Naive B cell (primary cell): ENCODE data around the gene PIAS4. TPM values are rescaled to one million over a fixed set of nuclear protein-coding genes. Genes with fewer than 3 reads are reported as not detected.

ENCODE experiments used
- ATAC-seq, 2 donors: fragments of 150-1000 bp; cut with Tn5 transposase; 2 replicates each; pipeline ENCODE4 v1.10.0; 2021; ENCODE audit warnings: low read depth in 2 of 2, mild to moderate bottlenecking in 2 of 2, moderate library complexity in 2 of 2
- DNase-seq: peaks from one replicate; pipeline ENCODE4 v3.0.0; 2022
- H3K27ac Mint-ChIP-seq, 6 donors: one replicate each; pipeline ENCODE4 v1.8.0; 2020 to 2022; ENCODE audit warnings: mild to moderate bottlenecking in 6 of 6, mixed read lengths in 6 of 6, moderate library complexity in 5 of 6, inconsistent platforms in 2 of 6
- H3K27me3 Mint-ChIP-seq, 3 donors: one replicate each; pipeline ENCODE4 v1.8.0; 2021 to 2022; ENCODE audit warnings: mixed read lengths in 3 of 3, mild to moderate bottlenecking in 1 of 3
- H3K36me3 Mint-ChIP-seq, 2 donors: one replicate each; pipeline ENCODE4 v1.8.0; 2020 to 2022; ENCODE audit warnings: mixed read lengths in 2 of 2, inconsistent platforms in 1 of 2, mild to moderate bottlenecking in 1 of 2
- H3K4me1 Mint-ChIP-seq, 3 donors: one replicate each; pipeline ENCODE4 v1.8.0; 2020 to 2022; ENCODE audit warnings: mixed read lengths in 3 of 3, inconsistent platforms in 1 of 3, mild to moderate bottlenecking in 1 of 3, moderate library complexity in 1 of 3
- H3K4me3 Mint-ChIP-seq, 8 donors: one replicate each; pipeline ENCODE4 v1.8.0; 2020 to 2022; ENCODE audit warnings: mild to moderate bottlenecking in 8 of 8, mixed read lengths in 8 of 8, moderate library complexity in 8 of 8, inconsistent platforms in 2 of 8
- H3K9me3 Mint-ChIP-seq, 7 donors: one replicate each; pipeline ENCODE4 v1.8.0; 2020 to 2022; ENCODE audit warnings: mixed read lengths in 7 of 7, mild to moderate bottlenecking in 5 of 7, inconsistent platforms in 2 of 7, moderate library complexity in 1 of 7
- polyA plus RNA-seq, 6 donors: library from polyadenylated mRNA; unstranded; fragments of 300-500 nt; fragmentation: Illumina TruSeq; gene quantifications; one replicate each; pipeline ENCODE4 v1.2.3, GENCODE V29; 2021; ENCODE audit warnings: low read depth in 6 of 6

Gene PIAS4
- polyA plus RNA-seq, 6 donors from 2014 or later: 5.1 to 12.1 (median 6.1) TPM

DNA sequence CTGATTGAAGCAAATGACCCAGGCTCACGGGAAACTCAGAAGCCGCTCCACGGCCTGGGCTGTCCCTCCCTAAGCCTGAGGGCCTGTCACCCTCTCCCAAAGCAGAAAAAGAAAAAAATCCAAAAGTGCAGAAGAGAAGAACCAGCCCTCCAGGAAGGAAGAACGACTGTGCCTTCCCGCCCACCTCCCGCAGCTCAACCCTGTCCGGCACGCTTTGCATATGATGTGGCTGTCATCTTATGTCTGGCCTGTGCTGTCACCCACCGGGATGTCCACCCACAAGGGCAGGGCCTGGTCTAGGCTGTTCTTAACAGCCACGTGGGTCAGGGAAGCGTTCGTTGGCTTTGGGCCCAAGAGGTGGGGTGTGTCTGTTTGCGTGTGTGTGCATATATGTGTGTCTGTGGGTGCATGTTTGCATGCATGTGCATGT, 45.5 kb downstream of the PIAS4 start:
- Mint-ChIP-seq H3K27ac (peak overlapping the region in 4 of 6 donors; percentile 63 to 83 (median 78)), H3K36me3 (peaks cover 10 to 21% of the 10 kb centered on the region in 2 donors), H3K27me3 (no peaks in the 10 kb centered on the region), H3K4me3 (peak overlapping the region in 3 of 8 donors; percentile 29 to 75 (median 40)), H3K9me3 (peaks cover 0 to 2% (median 0%) of the 10 kb centered on the region in 7 donors), H3K4me1 (peaks cover 25 to 53% (median 37%) of the 10 kb centered on the region in 3 donors)
- no peak for DNase-seq
- ATAC-seq: no peak

DNA sequence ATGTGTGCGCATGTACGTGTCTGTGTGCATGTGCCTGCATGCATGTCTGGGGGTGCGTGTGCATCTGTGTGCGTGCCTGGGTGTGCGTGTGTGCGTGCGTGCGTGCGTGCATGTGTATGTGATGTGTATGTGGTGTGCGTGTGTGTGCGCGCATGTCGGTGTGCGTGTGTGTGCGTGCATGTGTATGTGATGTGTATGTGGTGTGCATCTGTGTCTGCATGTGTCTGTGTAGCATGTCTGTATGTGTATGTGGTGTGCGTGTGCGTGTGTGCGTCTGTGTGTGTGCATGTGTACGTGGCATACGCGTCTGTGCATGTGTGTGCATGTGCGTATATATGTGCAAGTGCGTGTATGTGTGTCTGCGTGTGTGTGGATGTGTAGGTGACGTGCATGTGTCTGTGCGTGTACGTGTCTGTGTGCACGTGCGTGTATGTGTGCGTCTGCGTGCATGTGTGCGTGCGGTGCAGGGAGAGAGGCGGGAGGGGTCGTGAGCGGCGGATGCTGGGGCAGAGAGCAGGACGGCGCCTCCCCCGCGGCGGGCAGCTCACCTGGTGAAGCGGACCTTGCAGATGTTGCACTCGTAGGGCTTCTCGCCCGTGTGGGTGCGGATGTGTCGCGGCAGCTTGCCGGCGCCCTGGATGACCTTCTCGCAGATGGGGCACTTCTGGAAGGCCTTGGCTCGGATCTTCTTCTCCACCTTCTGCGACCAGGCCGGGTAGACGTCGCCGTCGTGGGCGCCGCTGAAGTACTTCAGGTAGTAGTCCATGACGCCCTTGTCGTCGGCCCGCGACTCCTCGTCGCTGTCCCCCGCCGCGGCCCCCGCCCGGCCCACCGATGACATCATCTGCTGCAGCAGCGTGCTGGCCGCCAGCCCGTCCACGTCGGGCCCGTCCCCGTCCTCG, 46.1 kb downstream of the PIAS4 start:
- peaks cover 0 to 2% (median 0%) of the 10 kb centered on the region in 7 donors for H3K9me3 Mint-ChIP-seq
- H3K27me3 Mint-ChIP-seq: no peaks in the 10 kb centered on the region
- ATAC-seq (no peak), DNase-seq (no peak)
- H3K27ac Mint-ChIP-seq: peak overlapping the region in 3 of 6 donors; percentile 63 to 83 (median 73)
- H3K4me3 Mint-ChIP-seq: peak overlapping the region in 2 of 8 donors; percentile 29 to 75
- H3K36me3 Mint-ChIP-seq: peaks cover 10 to 21% of the 10 kb centered on the region in 2 donors
- peaks cover 25 to 53% (median 37%) of the 10 kb centered on the region in 3 donors for H3K4me1 Mint-ChIP-seq

GRCh38 chr19:4054441-4055208, 47.1 kb downstream of the PIAS4 start:
- no peaks in the 10 kb centered on the region for H3K27me3 Mint-ChIP-seq
- peaks cover 0 to 2% (median 0%) of the 10 kb centered on the region in 7 donors for H3K9me3 Mint-ChIP-seq
- no peak overlapping the region for H3K27ac Mint-ChIP-seq
- H3K4me1 Mint-ChIP-seq: peaks cover 25 to 48% (median 37%) of the 10 kb centered on the region in 3 donors
- no peak overlapping the region for H3K4me3 Mint-ChIP-seq
- DNase-seq (no peak), ATAC-seq (no peak)
- peaks cover 10 to 21% of the 10 kb centered on the region in 2 donors for H3K36me3 Mint-ChIP-seq

- Mint-ChIP-seq H3K27ac (peak overlapping the region in 1 of 6 donors; percentile 4), H3K27me3 (no peaks in the 10 kb centered on the region), H3K4me1 (peaks cover 25 to 42% (median 37%) of the 10 kb centered on the region in 3 donors), H3K9me3 (peaks cover 0 to 2% (median 0%) of the 10 kb centered on the region in 7 donors), H3K4me3 (no peak overlapping the region), H3K36me3 (peaks cover 10 to 21% of the 10 kb centered on the region in 2 donors)
- no peak for DNase-seq
- ATAC-seq: no peak
These were observed 47.6 kb downstream of the PIAS4 start for GRCh38 chr19:4055209-4055552.

GRCh38 chr19:4057931-4058692, 50.6 kb downstream of the PIAS4 start:
- Mint-ChIP-seq H3K4me3 (no peak overlapping the region), H3K9me3 (no peaks in the 10 kb centered on the region), H3K27ac (peak overlapping the region in 1 of 6 donors; percentile 96), H3K4me1 (peaks cover 14 to 36% (median 35%) of the 10 kb centered on the region in 3 donors), H3K27me3 (no peaks in the 10 kb centered on the region), H3K36me3 (peaks cover 6 to 8% of the 10 kb centered on the region in 2 donors)
- DNase-seq (no peak), ATAC-seq (no peak)

DNA sequence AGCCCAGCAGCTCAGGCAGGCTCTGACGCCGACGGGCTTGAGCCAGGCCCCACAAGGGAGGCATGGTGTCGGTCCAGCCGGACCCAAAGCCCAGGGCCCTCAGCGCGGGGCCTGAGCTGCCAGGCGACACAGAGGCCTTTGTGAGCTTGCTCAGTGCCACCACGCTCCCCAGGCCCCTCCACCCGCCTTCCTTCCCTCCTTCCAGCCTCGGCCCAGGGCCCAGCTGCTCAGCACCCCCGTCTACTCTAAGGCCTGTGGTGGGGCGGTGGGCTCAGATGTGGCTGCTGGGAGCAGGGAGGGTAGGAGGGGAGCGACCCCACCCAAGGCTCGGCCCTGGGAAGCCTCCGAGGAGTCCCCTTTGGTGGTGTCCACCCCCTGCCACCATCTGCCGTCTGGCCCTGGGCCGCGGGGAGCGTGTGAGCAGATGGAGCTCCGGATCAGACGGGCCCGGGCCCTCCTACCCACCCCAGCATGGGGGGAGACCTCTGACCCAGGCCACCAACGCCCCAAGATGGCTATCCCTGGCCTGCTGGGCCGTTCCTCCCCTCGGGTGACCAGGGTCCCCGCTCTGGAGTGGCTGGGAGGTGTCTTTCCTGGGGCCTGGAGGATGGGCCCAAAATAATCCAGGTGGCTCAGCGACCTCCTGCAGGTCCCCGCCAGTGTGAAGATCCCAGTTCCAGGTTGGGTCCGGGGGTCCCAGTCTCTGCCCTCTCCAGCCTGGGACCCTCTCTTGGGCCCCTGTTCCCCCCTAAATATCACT, 51.3 kb downstream of the PIAS4 start:
- ATAC-seq (no peak), DNase-seq (no peak)
- no peaks in the 10 kb centered on the region for H3K9me3 Mint-ChIP-seq
- no peaks in the 10 kb centered on the region for H3K27me3 Mint-ChIP-seq
- H3K4me3 Mint-ChIP-seq: peak overlapping the region in 1 of 8 donors; percentile 61
- H3K27ac Mint-ChIP-seq: peak overlapping the region in 2 of 6 donors; percentile 29 to 72
- peaks cover 10 to 37% (median 28%) of the 10 kb centered on the region in 3 donors for H3K4me1 Mint-ChIP-seq
- peaks cover 0 to under 1% of the 10 kb centered on the region in 2 donors for H3K36me3 Mint-ChIP-seq

- ATAC-seq (no peak), DNase-seq (no peak)
- H3K36me3 Mint-ChIP-seq: no peaks in the 10 kb centered on the region
- H3K9me3 Mint-ChIP-seq: no peaks in the 10 kb centered on the region
- peaks cover 11 to 37% (median 28%) of the 10 kb centered on the region in 3 donors for H3K4me1 Mint-ChIP-seq
- H3K4me3 Mint-ChIP-seq: no peak overlapping the region
- H3K27me3 Mint-ChIP-seq: no peaks in the 10 kb centered on the region
- H3K27ac Mint-ChIP-seq: peak overlapping the region in 2 of 6 donors; percentile 29 to 72
These were observed 51.9 kb downstream of the PIAS4 start for GRCh38 chr19:4059453-4059871.

DNA sequence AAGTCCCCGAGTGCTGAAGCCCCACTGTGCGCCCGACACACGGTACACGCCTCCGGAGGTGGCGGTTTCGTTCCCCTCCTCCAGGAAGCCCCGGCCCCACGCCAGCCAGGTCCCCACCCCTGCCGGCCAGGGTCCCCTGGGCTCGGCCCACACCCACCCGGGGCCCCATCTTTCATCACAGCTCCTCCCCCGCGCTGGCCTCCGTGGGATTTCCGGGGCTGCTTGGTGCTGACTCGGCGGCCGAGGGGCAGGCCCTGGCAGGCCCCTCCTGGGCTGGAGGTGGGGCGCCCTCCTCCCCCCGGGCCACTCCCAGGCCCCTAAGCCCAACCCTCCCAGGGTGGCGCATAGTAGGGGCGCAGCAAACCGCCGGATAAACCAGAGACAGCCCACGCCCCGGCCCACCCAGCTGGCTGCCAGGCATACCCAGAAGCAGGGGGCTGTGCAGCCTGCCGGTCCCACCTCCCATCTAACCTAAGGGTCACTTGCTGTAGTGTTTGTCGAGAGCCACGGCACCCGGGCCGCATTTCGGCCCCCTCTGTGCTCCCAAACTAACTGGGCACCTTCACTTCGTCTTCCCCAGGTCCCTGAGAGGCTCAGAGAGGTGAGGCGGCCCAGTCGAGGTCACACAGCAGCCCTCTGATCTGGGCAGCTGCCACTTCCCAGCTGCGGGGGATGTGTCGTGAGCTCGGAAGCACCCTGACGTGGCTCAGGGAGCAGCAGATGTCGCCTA, 52.5 kb downstream of the PIAS4 start:
- Mint-ChIP-seq H3K36me3 (no peaks in the 10 kb centered on the region), H3K27ac (peak overlapping the region in 4 of 6 donors; percentile 7 to 72 (median 48)), H3K4me3 (peak overlapping the region in 2 of 8 donors; percentile 12 to 60), H3K9me3 (no peaks in the 10 kb centered on the region), H3K27me3 (no peaks in the 10 kb centered on the region), H3K4me1 (peaks cover 11 to 37% (median 28%) of the 10 kb centered on the region in 3 donors)
- no peak for DNase-seq
- peak; percentile 10 to 57 for ATAC-seq

DNA sequence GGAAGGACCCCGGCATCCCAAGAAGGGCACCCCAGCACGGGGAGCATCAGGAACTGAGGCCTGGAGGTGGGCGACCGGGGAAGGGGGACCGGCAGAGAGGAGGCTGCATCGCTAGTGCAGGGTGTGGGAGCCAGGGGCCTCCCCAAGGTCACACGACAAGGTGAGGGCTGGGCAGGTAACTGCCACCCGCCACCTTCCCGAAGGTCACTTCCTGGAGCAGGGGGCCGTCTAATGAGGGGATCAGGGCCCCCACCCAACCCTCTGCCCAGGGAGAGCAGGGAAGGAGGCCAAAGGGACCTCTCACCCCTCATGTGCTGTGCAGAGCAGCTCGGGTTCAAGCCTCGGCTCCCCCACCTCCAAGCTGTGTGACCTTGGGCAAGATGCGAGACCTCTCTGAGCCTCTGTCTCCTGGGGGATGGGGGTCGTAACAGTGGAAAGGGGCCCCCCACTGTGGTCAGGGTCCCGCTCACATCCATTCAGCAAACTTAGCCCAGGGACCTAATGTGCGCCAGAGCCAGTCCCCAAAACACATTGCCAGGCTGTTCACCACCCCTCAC, 53.2 kb downstream of the PIAS4 start:
- Mint-ChIP-seq H3K27ac (peak overlapping the region in 4 of 6 donors; percentile 7 to 72 (median 48)), H3K4me1 (peaks cover 11 to 35% (median 28%) of the 10 kb centered on the region in 3 donors)
- DNase-seq: no peak

GRCh38 chr19:4061178-4061682, 53.7 kb downstream of the PIAS4 start:
- Mint-ChIP-seq H3K27me3 (no peaks in the 10 kb centered on the region), H3K4me3 (peak overlapping the region in 1 of 8 donors; percentile 67), H3K36me3 (no peaks in the 10 kb centered on the region), H3K4me1 (peaks cover 11 to 30% (median 23%) of the 10 kb centered on the region in 3 donors), H3K27ac (no peak overlapping the region), H3K9me3 (no peaks in the 10 kb centered on the region)
- ATAC-seq (no peak), DNase-seq (no peak)

More for the DNA sequence above, 53.2 kb downstream of the PIAS4 start:
- Mint-ChIP-seq H3K36me3 (no peaks in the 10 kb centered on the region), H3K4me3 (peak overlapping the region in 2 of 8 donors; percentile 12 to 60), H3K27me3 (no peaks in the 10 kb centered on the region), H3K9me3 (no peaks in the 10 kb centered on the region)
- no peak for ATAC-seq

DNA sequence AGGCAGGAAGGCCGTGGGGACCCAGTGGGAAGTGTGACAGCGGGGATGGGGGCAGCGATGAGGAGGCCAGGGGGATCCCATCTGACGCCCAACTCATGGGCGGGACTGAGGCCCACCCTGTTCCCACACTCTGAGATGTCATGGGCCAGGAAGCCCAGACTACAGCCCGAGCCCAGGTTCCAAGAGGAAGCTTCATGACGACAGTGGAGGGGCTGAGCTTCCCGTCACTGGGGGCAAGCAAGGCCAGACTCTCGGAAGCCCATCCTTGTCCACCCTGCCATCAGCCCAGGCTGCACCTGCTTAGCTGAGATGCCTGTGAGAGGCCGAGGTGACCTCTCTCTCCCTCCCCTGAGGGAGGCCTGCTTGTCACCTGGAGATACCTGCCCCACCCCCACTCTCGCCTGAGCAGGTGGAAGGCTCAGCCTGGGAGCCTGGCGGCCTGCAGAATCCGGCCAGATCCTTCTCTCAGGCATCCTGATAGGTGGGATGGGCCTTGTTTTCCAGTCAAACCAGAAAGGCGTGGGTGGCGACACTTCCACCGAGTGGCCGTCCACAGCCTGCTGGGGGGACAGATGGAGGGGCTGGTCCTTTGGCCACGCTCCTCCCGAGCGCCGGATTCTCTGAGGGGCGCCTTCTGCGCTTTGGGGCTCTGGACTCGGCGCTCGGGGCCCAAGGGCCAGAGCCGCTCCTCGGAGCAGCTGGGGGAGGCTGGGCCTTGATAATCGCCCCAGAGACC, 54.3 kb downstream of the PIAS4 start:
- no peak for DNase-seq
- Mint-ChIP-seq H3K4me1 (peaks cover 11 to 29% (median 17%) of the 10 kb centered on the region in 3 donors), H3K9me3 (no peaks in the 10 kb centered on the region), H3K27me3 (no peaks in the 10 kb centered on the region), H3K36me3 (no peaks in the 10 kb centered on the region), H3K27ac (peak overlapping the region in 1 of 6 donors; percentile 59), H3K4me3 (peak overlapping the region in 4 of 8 donors; percentile 35 to 72 (median 54))
- ATAC-seq: no peak
